MM.1S (cell line): ENCODE data around the gene NOVA1.

ENCODE experiments used
- DNase-seq: peaks from one replicate; pipeline ENCODE4 v3.0.0-alpha.2; 2015
- H2AFZ ChIP-seq: fragments of 300-600 bp; sonication (generic); 2 replicates; pipeline ENCODE4 v1.6.0; 2016; ENCODE audit warnings: antibody characterized with exemption, low read length
- H3F3A ChIP-seq: fragments of 300-600 bp; sonication (generic); 2 replicates; pipeline ENCODE4 v1.6.1; 2016; ENCODE audit warnings: mild to moderate bottlenecking, antibody characterized with exemption, low read length, moderate library complexity, mixed read lengths; ENCODE audit not compliant: insufficient read depth
- H3K27ac ChIP-seq: fragments of 300-600 bp; sonication (generic); 2 replicates; pipeline ENCODE4 v1.5.1; 2016; ENCODE audit warnings: mild to moderate bottlenecking, low read length
- H3K27me3 ChIP-seq: fragments of 300-600 bp; sonication (generic); replicated peaks from 2 replicates; pipeline ENCODE4 v1.6.0; 2016; ENCODE audit warnings: low read length; ENCODE audit not compliant: insufficient read depth
- H3K36me3 ChIP-seq: fragments of 300-600 bp; sonication (generic); replicated peaks from 2 replicates; pipeline ENCODE4 v1.6.1; 2016; ENCODE audit warnings: mild to moderate bottlenecking, low read length, mixed read lengths; ENCODE audit not compliant: insufficient read depth
- H3K4me1 ChIP-seq: fragments of 300-600 bp; sonication (generic); 2 replicates; pipeline ENCODE4 v1.6.1; 2016; ENCODE audit warnings: low read length, mixed read lengths
- H3K4me2 ChIP-seq: fragments of 300-600 bp; sonication (generic); 2 replicates; pipeline ENCODE4 v1.6.0; 2016; ENCODE audit warnings: low read depth, low read length
- H3K4me3 ChIP-seq: fragments of 300-600 bp; sonication (generic); 2 replicates; pipeline ENCODE4 v1.5.1; 2016; ENCODE audit warnings: low read length, mixed read lengths
- H3K79me2 ChIP-seq: fragments of 300-600 bp; sonication (generic); 2 replicates; pipeline ENCODE4 v1.6.1; 2016; ENCODE audit warnings: mixed run types, low read length, mixed read lengths
- H3K9ac ChIP-seq: fragments of 300-600 bp; sonication (generic); 2 replicates; pipeline ENCODE4 v1.6.1; 2016; ENCODE audit warnings: low read length, mixed read lengths
- H3K9me2 ChIP-seq: fragments of 300-600 bp; sonication (generic); replicated peaks from 2 replicates; pipeline ENCODE4 v1.6.1; 2016; ENCODE audit warnings: mild to moderate bottlenecking, low read length, mixed read lengths; ENCODE audit not compliant: insufficient read depth
- H3K9me3 ChIP-seq: fragments of 300-600 bp; sonication (generic); replicated peaks from 2 replicates; pipeline ENCODE4 v1.6.1; 2016; ENCODE audit warnings: mild to moderate bottlenecking, low read length, mixed read lengths; ENCODE audit not compliant: insufficient read depth
- H4K20me1 ChIP-seq: fragments of 300-600 bp; sonication (generic); 2 replicates; pipeline ENCODE4 v1.6.1; 2016; ENCODE audit warnings: mild to moderate bottlenecking, low read length, moderate library complexity, mixed read lengths; ENCODE audit not compliant: insufficient read depth
- CTCF ChIP-seq: fragments of 300-600 bp; sonication (generic); IDR thresholded peaks from 2 replicates; pipeline ENCODE4 v1.5.1; 2016; ENCODE audit warnings: antibody characterized with exemption, low read length, mixed read lengths
- EZH2 ChIP-seq: fragments of 300-600 bp; sonication (generic); optimal IDR thresholded peaks from 2 replicates; pipeline ENCODE3; 2017; ENCODE audit warnings: low read depth, mild to moderate bottlenecking, antibody characterized with exemption, low read length, mixed read lengths
- EZH2phosphoT487 ChIP-seq: fragments of 300-600 bp; sonication (generic); IDR thresholded peaks from 2 replicates; pipeline ENCODE4 v1.6.1; 2018; ENCODE audit warnings: antibody characterized with exemption, low read length

NOVA1 gene

DNA sequence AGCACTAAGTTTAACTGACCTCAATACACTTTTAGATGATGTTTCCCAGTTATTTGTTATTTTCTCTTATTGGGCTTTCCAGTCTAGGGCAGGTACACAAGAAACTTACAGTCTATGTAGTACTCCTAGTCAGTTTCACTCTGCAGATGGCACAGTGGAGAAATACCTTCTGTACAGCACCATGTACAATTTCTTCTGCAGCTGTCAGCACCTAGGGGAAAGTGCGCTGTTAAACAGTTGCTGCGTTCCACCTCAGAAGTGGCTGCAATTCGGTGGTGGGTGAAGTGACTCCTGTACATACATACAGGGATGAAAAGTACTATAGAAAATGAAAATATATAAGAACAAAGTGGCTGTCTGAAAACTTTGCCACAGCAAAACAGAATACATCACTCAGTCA, 48.3 kb downstream of the NOVA1 start:
- no peak overlapping the region for H3K9ac ChIP-seq
- no peaks in the 10 kb centered on the region for H3K9me3 ChIP-seq
- H2AFZ ChIP-seq: no peak overlapping the region
- no peaks in the 10 kb centered on the region for H3K9me2 ChIP-seq
- H3K4me1 ChIP-seq: no peaks in the 10 kb centered on the region
- no peaks in the 10 kb centered on the region for H3K36me3 ChIP-seq
- H3K4me3 ChIP-seq: no peak overlapping the region
- H3K27me3 ChIP-seq: no peaks in the 10 kb centered on the region
- no peak for DNase-seq
- TF ChIP-seq CTCF (no peak), EZH2phosphoT487 (no peak), EZH2 (no peak)
- H3K4me2 ChIP-seq: no peak overlapping the region
- H4K20me1 ChIP-seq: no peaks in the 10 kb centered on the region
- H3K27ac ChIP-seq: no peak overlapping the region
- H3K79me2 ChIP-seq: no peaks in the 10 kb centered on the region
- H3F3A ChIP-seq: no peaks in the 10 kb centered on the region

GRCh38 chr14:26548406-26548805, 49.4 kb downstream of the NOVA1 start:
- TF ChIP-seq EZH2 (no peak), EZH2phosphoT487 (no peak), CTCF (no peak)
- Histone ChIP-seq H3K9ac (no peak overlapping the region), H3K4me1 (no peaks in the 10 kb centered on the region), H3K4me2 (no peak overlapping the region), H3K4me3 (no peak overlapping the region), H3K36me3 (no peaks in the 10 kb centered on the region), H3F3A (no peaks in the 10 kb centered on the region), H2AFZ (no peak overlapping the region), H4K20me1 (no peaks in the 10 kb centered on the region), H3K9me3 (no peaks in the 10 kb centered on the region), H3K9me2 (no peaks in the 10 kb centered on the region), H3K27me3 (no peaks in the 10 kb centered on the region), H3K27ac (no peak overlapping the region), H3K79me2 (no peaks in the 10 kb centered on the region)
- no peak for DNase-seq

DNA sequence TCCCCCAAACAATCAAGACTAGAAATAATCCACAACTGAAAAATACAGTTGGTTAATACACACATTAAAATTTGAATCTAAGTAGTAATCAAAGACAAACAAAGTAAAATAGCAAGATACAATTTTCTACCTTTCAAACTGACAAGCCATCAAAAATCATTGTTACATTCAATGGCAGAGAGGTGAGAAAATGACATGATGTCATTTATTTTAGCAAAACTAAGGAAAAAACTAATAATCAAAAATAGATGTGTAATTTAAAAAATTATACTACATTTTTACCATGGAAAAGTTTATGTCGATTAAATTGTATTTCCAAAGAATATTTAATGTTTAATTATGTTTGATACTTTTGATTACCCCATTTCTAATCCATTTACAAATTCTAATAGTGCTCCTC, 59.7 kb downstream of the NOVA1 start:
- TF ChIP-seq EZH2phosphoT487 (no peak), CTCF (no peak), EZH2 (no peak)
- H3K9me2 ChIP-seq: no peaks in the 10 kb centered on the region

More for the DNA sequence above, 59.7 kb downstream of the NOVA1 start:
- H3F3A ChIP-seq: no peaks in the 10 kb centered on the region
- H3K4me1 ChIP-seq: no peaks in the 10 kb centered on the region
- H3K27ac ChIP-seq: no peak overlapping the region
- H3K9me3 ChIP-seq: no peaks in the 10 kb centered on the region
- H3K4me3 ChIP-seq: no peak overlapping the region
- no peak for DNase-seq
- no peaks in the 10 kb centered on the region for H3K79me2 ChIP-seq
- no peak overlapping the region for H2AFZ ChIP-seq
- no peaks in the 10 kb centered on the region for H4K20me1 ChIP-seq
- H3K9ac ChIP-seq: no peak overlapping the region
- H3K4me2 ChIP-seq: no peak overlapping the region
- no peaks in the 10 kb centered on the region for H3K36me3 ChIP-seq
- H3K27me3 ChIP-seq: no peaks in the 10 kb centered on the region
